Omental fat pad (tissue), 4 donors: Measurements from ENCODE around the gene SGPL1. TPM values are rescaled to one million over a fixed set of nuclear protein-coding genes. Genes with fewer than 3 reads are reported as not detected.

Experiments used
- ATAC-seq: fragments of 150-250 bp; one replicate; pipeline ENCODE4 v1.9.1; 2016; ENCODE audit warnings: mild to moderate bottlenecking, moderate library complexity; ENCODE audit not compliant: low FRiP score
- DNase-seq: peaks from one replicate; pipeline ENCODE4 v3.0.0-alpha.2; 2019; ENCODE audit warnings: low spot score
- CTCF ChIP-seq, 3 donors: fragments of 450-650 bp; IDR thresholded peaks; one replicate each; pipeline ENCODE4 v1.5.1; 2016 to 2017; ENCODE audit warnings: antibody characterized with exemption in 3 of 3, mild to moderate bottlenecking in 3 of 3, moderate library complexity in 2 of 3
- total RNA-seq, 4 donors: library from RNA; depleted of rRNA; stranded (reverse); fragments of >200 nt; gene quantifications; one replicate each; pipeline ENCODE4 v1.1.0, GENCODE V29; 2016

Gene SGPL1
- total RNA-seq, 4 donors from 2014 or later = 27.8 to 35.3 (median 30.2) TPM

GRCh38 chr10:70901276-70901878 lies 85.6 kb downstream of the SGPL1 start:
- no peak for ATAC-seq
- TF ChIP-seq CTCF (IDR thresholded peaks at IDR 0.05) = no peak
- no peak for DNase-seq

DNA sequence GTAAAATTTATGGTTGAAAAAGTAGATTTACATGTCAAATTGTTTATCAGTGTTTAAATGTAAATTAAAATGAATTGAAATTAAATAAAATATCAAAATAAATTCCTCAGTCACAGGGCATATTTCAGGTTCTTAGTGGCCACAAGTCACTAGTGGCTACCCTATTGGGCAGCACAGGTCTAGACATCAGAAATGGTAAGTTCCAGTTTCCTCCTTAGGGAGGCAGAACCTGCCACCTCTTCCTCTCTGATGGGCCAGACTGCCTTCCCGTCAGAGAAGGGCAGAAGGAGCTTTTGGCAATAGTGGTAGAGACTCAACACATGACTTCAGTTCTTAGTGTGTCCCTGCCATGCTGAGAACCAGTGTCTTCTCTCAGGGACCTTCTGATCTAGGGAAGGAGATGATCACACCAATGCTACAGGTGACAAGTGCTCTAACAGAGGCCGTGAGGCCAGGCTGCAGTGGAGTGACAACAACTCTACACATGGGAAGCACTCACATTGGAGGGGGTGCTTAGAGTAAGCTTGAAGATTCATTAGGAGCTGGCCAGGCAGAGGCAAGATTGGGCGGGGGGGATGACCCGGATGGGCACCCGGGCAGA lies 87.0 kb downstream of the SGPL1 start:
- DNase-seq (no peak), ATAC-seq (no peak)
- no peak for TF ChIP-seq CTCF (IDR thresholded peaks at IDR 0.05)

DNA sequence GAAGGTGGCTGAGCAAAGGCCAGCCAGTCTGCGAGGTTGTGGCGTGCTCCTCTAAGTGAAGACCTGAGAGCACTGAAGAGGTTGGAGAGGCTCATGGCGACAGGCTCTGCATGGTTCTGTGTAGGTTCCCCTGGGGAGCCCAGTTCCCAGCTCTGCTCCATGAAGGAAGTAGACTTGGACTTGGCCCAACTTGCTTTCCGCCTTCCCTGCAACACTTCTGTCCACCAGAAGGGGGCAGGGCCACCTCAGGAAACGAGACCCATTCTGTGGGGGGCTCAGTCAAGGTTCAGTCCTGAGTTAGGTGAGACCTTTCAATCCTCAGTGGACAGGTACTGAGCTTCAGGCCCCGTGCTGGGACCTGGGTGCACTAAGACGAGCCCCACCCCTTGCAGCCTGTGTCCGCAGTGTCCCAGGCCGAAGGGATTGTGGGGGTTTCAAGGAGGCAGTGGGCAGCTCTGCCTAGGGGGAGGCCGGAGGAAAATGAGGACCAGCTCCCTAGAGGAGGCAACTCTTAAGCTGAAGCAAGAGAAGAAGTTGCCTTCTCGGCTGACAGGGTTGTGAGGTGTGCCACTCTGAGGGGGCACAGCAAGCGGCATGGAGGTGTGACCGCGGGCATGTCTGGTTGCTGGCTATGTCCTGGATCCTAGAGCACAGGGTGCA lies 87.6 kb downstream of the SGPL1 start:
- no peak for ATAC-seq
- peak; percentile 46 for DNase-seq
- peak in 1 of 3 donors; percentile 52 for TF ChIP-seq CTCF (IDR thresholded peaks at IDR 0.05)

- TF ChIP-seq CTCF (IDR thresholded peaks at IDR 0.05) = no peak
- ATAC-seq (no peak), DNase-seq (no peak)
These were observed 89.6 kb downstream of the SGPL1 start for GRCh38 chr10:70905071-70906021.

- no peak for ATAC-seq
- DNase-seq = no peak
- TF ChIP-seq CTCF (IDR thresholded peaks at IDR 0.05) = no peak
These were observed 90.5 kb downstream of the SGPL1 start for GRCh38 chr10:70906031-70906783.

DNA sequence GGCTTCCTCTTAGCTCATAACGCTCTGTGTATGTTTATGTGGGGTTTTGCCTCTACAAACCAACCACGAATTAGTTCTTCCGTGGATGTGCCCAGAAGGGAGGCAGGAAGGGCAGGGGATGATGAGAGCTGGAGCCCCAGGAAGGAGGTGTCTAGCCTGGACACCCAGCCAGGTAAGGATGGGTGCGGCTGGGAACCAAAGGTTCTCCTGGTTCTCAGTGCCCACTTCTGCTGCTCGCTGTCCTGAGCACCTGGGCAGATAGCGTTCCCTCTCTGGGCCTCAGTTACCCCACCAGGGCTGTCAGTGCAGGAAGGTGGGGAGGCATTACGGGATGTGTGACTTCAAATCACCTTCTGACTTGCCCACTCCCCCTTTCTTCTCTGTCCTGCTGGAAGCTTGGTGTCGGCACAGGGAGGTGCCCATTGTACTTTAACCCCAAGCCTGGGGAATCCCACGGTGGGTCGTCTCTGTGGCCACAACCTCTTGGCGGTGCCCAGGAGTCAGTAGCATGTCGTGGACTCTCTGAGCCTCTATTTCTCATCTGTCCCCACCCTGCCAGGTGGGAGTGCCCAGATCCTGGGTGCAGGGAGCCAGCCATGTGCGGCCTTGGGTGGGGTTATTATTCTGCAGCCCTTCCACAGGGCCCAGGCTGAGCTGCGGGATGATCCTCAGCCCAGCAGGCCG lies 91.3 kb downstream of the SGPL1 start:
- no peak for TF ChIP-seq CTCF (IDR thresholded peaks at IDR 0.05)
- no peak for ATAC-seq
- no peak for DNase-seq
